SU-DHL-6 (cell line): ENCODE measurements around the gene GLIS2.

Experiments
- H2AFZ ChIP-seq: fragments of 200-600 bp; sonication (generic); 2 replicates; pipeline ENCODE4 v1.6.1; 2014; ENCODE audit warnings: low read depth, mild to moderate bottlenecking, moderate library complexity, mixed read lengths, antibody characterized with exemption, low read length; ENCODE audit not compliant: severe bottlenecking
- H3F3A ChIP-seq: fragments of 200-600 bp; shearing (Covaris generic); 2 replicates; pipeline ENCODE4 v1.6.0; 2016; ENCODE audit warnings: antibody characterized with exemption, mild to moderate bottlenecking; ENCODE audit not compliant: insufficient read depth
- H3K27ac ChIP-seq: fragments of 200-600 bp; sonication (generic); 2 replicates; pipeline ENCODE4 v1.5.1; 2016; ENCODE audit warnings: low read depth, mild to moderate bottlenecking, low read length, moderate library complexity, mixed read lengths
- H3K27me3 ChIP-seq: fragments of 200-600 bp; sonication (generic), shearing (Covaris generic); 2 replicates; pipeline ENCODE4 v1.6.0; 2014; ENCODE audit warnings: mild to moderate bottlenecking, low read length
- H3K36me3 ChIP-seq: fragments of 200-600 bp; sonication (generic); 2 replicates; pipeline ENCODE4 v1.6.1; 2014; ENCODE audit warnings: mild to moderate bottlenecking, low read length, mixed read lengths
- H3K4me2 ChIP-seq: fragments of 300-600, 200-600 bp; shearing (Covaris generic), sonication (generic); 2 replicates; pipeline ENCODE4 v1.6.0; 2014; ENCODE audit warnings: low read length, low read depth, mild to moderate bottlenecking; ENCODE audit not compliant: poor library complexity, severe bottlenecking
- H3K4me3 ChIP-seq: fragments of 200-600 bp; sonication (generic); 2 replicates; pipeline ENCODE4 v1.5.1; 2014; ENCODE audit warnings: antibody characterized with exemption, low read length, mild to moderate bottlenecking, mixed read lengths; ENCODE audit not compliant: insufficient read depth, poor library complexity, severe bottlenecking
- H3K79me2 ChIP-seq: fragments of 200-600 bp; sonication (generic); 2 replicates; pipeline ENCODE4 v1.6.1; 2014; ENCODE audit warnings: mild to moderate bottlenecking, low read length, moderate library complexity; ENCODE audit not compliant: insufficient read depth
- H3K9ac ChIP-seq: fragments of 200-600 bp; sonication (generic); 2 replicates; pipeline ENCODE4 v1.7.0; 2014; ENCODE audit warnings: mild to moderate bottlenecking, low read length
- H3K9me2 ChIP-seq: fragments of 200-600 bp; sonication (generic); replicated peaks from 2 replicates; pipeline ENCODE4 v1.6.1; 2014; ENCODE audit warnings: low read length; ENCODE audit not compliant: insufficient read depth
- H3K9me3 ChIP-seq: fragments of 200-600 bp; sonication (generic); 2 replicates; pipeline ENCODE4 v1.6.1; 2014; ENCODE audit warnings: low read length, mixed read lengths; ENCODE audit not compliant: insufficient read depth
- H4K20me1 ChIP-seq: fragments of 200-600 bp; sonication (generic); 2 replicates; pipeline ENCODE4 v1.6.1; 2014; ENCODE audit warnings: low read depth, mild to moderate bottlenecking, antibody characterized with exemption, low read length, moderate library complexity, mixed read lengths
- CTCF ChIP-seq: fragments of 200-600 bp; sonication (generic); IDR thresholded peaks from one replicate; pipeline ENCODE4 v1.5.1; 2017; ENCODE audit warnings: antibody characterized with exemption, mild to moderate bottlenecking, low read length, moderate library complexity; ENCODE audit not compliant: insufficient read depth, poor library complexity, severe bottlenecking
- EZH2phosphoT487 ChIP-seq: fragments of 200-600 bp; sonication (generic), shearing (Covaris generic); conservative IDR thresholded peaks from 2 replicates; pipeline ENCODE4 v1.6.1; 2018; ENCODE audit warnings: mild to moderate bottlenecking, antibody characterized with exemption, low read length, moderate library complexity, mixed read lengths

Gene GLIS2

GRCh38 chr16:4307215-4308037 is 8.4 kb upstream of the GLIS2 start:
- Histone ChIP-seq H3K9me2 (no peaks in the 10 kb centered on the region), H3K79me2 (peaks cover 29% of the 10 kb centered on the region), H3K36me3 (no peaks in the 10 kb centered on the region), H3K27me3 (no peaks in the 10 kb centered on the region), H3K9me3 (no peaks in the 10 kb centered on the region), H3K4me2 (peak overlapping the region; percentile 87), H3K9ac (peak overlapping the region; percentile 81), H2AFZ (peak overlapping the region; percentile 65), H3K27ac (peak overlapping the region; percentile 88), H3F3A (peaks cover 28% of the 10 kb centered on the region), H3K4me3 (peak overlapping the region; percentile 83), H4K20me1 (no peaks in the 10 kb centered on the region)
- TF ChIP-seq CTCF = no peak

GRCh38 chr16:4309102-4309832 is 6.6 kb upstream of the GLIS2 start:
- no peaks in the 10 kb centered on the region for H3K9me3 ChIP-seq
- H3K27me3 ChIP-seq = no peaks in the 10 kb centered on the region
- no peak overlapping the region for H3K4me2 ChIP-seq
- no peak overlapping the region for H3K4me3 ChIP-seq
- no peaks in the 10 kb centered on the region for H4K20me1 ChIP-seq
- H3K36me3 ChIP-seq = no peaks in the 10 kb centered on the region
- no peaks in the 10 kb centered on the region for H3K9me2 ChIP-seq
- H3K79me2 ChIP-seq = peaks cover 20% of the 10 kb centered on the region
- TF ChIP-seq CTCF (no peak), EZH2phosphoT487 (no peak)
- no peak overlapping the region for H3K9ac ChIP-seq
- peaks cover 28% of the 10 kb centered on the region for H3F3A ChIP-seq
- H2AFZ ChIP-seq = no peak overlapping the region
- H3K27ac ChIP-seq = peak overlapping the region; percentile 27

GRCh38 chr16:4309833-4310266 is 6.0 kb upstream of the GLIS2 start:
- no peak overlapping the region for H3K4me2 ChIP-seq
- H2AFZ ChIP-seq = peak overlapping the region; percentile 69
- H3K36me3 ChIP-seq = no peaks in the 10 kb centered on the region
- H3K9me3 ChIP-seq = no peaks in the 10 kb centered on the region
- H3K27me3 ChIP-seq = no peaks in the 10 kb centered on the region
- no peak overlapping the region for H3K27ac ChIP-seq
- H3K79me2 ChIP-seq = peaks cover 18% of the 10 kb centered on the region
- H4K20me1 ChIP-seq = no peaks in the 10 kb centered on the region
- H3F3A ChIP-seq = peaks cover 28% of the 10 kb centered on the region
- H3K4me3 ChIP-seq = no peak overlapping the region
- H3K9me2 ChIP-seq = no peaks in the 10 kb centered on the region
- TF ChIP-seq CTCF = peak; percentile 91
- TF ChIP-seq EZH2phosphoT487 = no peak
- H3K9ac ChIP-seq = no peak overlapping the region
